HG03521 (cell line): ENCODE results near the gene MED15.
"Not testable (repeated sequence)": the region's sequence is repeated elsewhere in the genome, so short reads cannot be mapped to it uniquely, and the experiment has no call there.

Experiments used
- ATAC-seq: cut with Tn5 transposase; IDR thresholded peaks from one replicate; pipeline ENCODE4 v1.9.1; 2021; ENCODE audit warnings: mild to moderate bottlenecking, moderate library complexity; ENCODE audit not compliant: unreplicated experiment

MED15 gene

GRCh38 chr22:20594486-20594885 is 87.1 kb downstream of the MED15 start:
- not testable (repeated sequence) for ATAC-seq

GRCh38 chr22:20595461-20595860 is 88.1 kb downstream of the MED15 start:
- ATAC-seq = no peak

GRCh38 chr22:20599117-20599516 is 91.7 kb downstream of the MED15 start:
- no peak for ATAC-seq

- no peak for ATAC-seq
These were observed 92.8 kb downstream of the MED15 start for GRCh38 chr22:20600137-20600673.

DNA sequence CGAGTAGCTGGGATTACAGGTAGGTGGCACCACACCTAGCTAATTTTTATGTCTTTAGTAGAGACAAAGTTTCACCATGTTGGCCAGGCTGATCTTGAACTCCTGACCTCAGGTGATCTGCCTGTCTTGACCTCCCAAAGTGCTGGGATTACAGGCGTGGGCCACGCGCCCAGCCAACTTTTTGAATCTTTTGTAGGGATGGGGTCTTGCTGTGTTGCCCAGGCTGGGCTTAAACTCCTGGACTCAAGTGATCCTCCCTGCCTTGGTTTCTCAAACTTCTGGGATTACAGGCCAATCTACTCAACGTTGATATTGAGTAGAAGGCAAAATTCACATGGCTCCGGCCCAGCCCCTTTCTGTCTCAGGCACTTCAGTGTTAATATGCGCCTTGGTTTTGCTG is 93.9 kb downstream of the MED15 start:
- no peak for ATAC-seq

GRCh38 chr22:20602609-20603164 is 95.3 kb downstream of the MED15 start:
- no peak for ATAC-seq

- ATAC-seq = no peak
These were observed 96.8 kb downstream of the MED15 start for GRCh38 chr22:20604092-20604747.

- no peak for ATAC-seq
These were observed 97.4 kb downstream of the MED15 start for GRCh38 chr22:20604776-20605221.

DNA sequence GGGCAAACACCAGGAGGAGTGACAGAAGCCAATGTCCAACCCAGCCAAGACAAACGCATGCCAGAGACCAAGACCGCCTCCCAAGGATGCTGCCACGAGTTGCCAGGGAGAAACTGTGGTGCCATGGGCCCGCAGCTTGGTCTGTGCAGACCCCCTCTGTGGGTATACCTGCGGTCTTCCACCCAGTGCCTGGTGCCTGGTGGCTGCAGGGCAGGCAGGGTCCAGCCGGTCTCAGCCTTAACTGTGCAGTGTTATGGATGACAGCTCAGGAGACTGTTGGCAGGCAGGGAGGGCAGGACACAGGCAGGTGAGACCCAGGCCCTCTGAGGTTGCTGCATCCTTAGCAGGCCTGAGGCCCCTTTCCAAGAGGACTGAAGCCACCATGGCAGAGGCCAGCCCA is 97.9 kb downstream of the MED15 start:
- no peak for ATAC-seq

DNA sequence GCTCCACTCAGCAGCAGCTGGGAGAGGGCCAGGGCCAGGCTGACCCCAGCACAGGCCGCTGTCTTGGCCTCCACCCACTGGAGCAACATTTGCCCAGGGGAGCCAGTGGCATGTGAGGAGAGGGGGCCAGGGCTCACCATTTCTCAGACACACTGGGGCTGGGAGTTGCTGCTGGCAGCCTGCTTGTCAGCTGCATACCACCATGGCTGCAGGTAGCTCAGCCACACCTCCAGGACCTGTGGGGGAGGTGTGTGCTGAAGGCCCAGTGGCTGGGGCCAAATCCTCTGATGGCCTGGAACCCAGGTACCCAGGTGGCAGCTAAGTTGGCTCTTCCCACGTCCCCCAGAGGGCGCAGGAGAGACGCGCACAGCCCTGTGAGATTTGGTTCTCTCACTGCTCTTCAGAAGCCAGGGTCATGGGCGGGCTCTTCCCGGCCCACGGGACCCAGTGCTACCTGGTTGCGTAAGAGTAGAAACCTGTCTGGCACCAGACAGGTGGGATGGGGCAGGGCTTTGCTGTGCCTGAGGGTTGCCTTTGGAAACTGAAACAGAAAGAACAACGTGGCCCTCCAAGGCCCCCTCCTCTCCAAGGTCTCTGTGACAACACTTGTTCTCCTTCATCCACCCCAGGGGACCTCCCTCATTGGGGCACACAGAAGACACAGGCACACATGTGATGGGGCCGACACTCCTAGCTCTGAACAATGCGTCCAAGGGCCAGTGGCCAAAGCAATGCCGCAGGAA is 98.8 kb downstream of the MED15 start:
- no peak for ATAC-seq

- no peak for ATAC-seq
These were observed 99.3 kb downstream of the MED15 start for GRCh38 chr22:20606784-20607128.

DNA sequence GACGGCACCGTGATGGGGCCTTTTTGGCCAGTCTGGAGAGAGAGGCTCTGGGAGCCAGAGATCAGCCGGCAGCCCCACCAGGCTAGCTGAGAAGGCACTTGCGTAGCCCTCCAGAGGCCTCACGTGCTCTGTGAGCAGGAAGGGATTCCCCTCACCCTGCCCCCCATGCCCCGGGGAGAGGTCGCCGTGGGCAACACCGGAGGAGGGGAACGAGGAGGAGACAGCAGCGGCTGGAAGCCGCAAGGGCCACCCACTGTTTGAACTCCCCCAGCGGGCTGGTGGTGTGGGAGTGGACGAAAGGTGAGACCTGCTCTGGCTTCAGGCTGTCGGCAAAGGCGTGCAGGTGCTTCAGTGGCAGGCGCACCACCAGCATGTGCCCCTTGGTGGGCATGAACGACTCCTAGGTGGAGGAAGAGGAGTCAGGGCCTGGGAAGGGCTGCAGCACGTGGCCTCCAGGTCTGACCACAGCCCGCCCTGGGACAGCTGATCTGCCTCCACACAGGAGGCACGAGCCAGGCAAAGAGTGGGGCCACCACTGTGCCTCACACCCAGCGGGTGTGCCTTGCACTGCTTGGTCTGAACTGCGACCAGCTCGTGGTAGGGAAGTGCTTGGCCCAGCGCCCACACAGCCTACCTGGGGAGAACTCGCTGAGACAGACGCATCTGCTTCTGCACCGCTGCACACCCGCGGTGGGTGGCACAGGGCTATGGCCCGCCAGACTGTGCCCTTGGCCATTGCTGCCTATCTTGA is 99.9 kb downstream of the MED15 start:
- ATAC-seq = no peak

DNA sequence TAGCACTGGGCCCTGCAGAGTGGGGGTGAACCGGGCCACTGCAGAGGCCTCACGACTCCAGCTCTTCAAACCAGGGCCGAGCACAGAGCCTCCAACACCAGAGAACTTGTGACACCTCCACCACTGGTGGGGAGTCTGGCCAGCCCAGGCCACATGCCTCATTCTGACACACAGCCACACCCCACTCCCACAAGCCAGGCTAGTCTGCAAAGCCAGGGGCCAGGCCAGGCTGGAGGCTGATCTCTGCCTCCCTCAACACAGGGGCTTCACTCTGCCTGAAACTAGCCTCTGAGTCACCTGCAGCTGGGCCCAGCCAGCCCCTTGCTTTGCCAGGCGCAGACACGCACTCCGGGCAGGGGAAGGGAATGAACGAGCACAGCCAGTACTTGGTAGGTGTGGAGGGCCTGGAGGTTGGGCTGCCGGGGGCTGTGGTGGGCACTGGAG is 102.9 kb downstream of the MED15 start:
- no peak for ATAC-seq

DNA sequence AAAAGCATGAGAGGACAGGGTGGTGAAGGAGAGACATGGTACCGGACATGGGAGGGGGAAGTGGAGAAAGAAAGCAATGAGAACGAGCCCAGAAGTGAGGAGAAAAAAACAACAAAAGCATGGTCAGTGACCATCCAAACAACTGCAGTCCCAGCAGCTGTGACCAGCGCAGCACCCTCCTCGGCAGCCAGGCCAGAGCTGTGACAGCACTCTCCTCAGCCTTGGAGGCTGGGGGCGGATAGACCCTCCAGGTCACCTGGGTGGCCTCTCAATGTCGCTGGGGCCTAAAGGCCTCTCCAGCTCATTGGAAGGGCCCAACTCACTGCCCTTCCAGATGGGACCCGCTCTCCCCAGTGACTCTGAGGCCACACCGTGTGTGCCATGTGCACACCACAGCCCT is 103.3 kb downstream of the MED15 start:
- no peak for ATAC-seq

- no peak for ATAC-seq
These were observed 104.0 kb downstream of the MED15 start for GRCh38 chr22:20611418-20611817.

GRCh38 chr22:20613301-20613700 is 105.9 kb downstream of the MED15 start:
- no peak for ATAC-seq

DNA sequence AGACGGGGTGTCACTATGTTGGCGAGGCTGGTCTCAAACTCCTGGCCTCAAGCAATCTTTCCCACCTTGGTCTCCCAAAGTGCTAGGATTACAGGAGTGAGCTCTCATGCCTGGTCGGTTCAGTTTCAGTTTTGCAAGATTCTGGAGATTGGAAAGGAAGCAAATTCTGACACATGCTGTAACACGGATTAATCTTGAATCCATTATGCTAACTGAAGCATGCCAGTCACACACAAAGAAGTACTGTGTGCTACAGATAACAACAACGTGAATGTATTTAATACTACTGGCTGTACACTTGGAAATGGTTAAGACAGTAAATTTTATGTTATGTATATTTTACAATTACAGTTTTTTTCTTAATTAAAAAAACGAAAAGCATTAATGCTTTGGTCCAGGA is 107.6 kb downstream of the MED15 start:
- ATAC-seq = no peak

GRCh38 chr22:20615533-20616450 is 108.4 kb downstream of the MED15 start:
- no peak for ATAC-seq

GRCh38 chr22:20616451-20617043 is 109.1 kb downstream of the MED15 start:
- no peak for ATAC-seq

DNA sequence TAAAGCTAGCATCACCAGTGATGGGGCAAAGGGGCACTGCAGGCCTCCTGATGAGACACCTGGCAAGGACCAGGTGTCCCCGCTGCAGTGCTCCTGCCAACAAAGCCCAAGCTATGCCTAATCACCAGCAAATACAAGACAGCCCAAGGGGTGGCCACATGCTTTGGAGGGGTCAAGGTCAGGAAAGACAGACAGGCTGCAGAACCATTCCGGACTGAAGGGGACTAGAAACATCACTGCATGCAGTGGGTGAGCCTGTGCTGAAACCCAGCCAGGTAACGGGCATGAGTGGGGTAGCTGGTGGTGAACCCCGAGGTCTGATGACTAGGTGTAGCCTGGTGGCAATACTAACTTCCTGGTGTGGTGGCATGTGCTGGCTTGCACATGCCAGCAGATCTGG is 111.1 kb downstream of the MED15 start:
- ATAC-seq = no peak
